Measurements from ENCODE around the gene SLC37A1.
"Not testable (repeated sequence)": the region's sequence is repeated elsewhere in the genome, so short reads cannot be mapped to it uniquely, and the experiment has no call there.

The SLC37A1 gene

GRCh38 chr21:42598159-42598735, 84.6 kb downstream of the SLC37A1 start:
- no peak for DNase-seq

GRCh38 chr21:42599486-42599885, 85.8 kb downstream of the SLC37A1 start:
- no peak for DNase-seq

GRCh38 chr21:42599962-42600361, 86.3 kb downstream of the SLC37A1 start:
- DNase-seq, result no peak

- no peak for DNase-seq
These were observed 88.0 kb downstream of the SLC37A1 start for GRCh38 chr21:42601656-42602055.

GRCh38 chr21:42607102-42607501, 93.5 kb downstream of the SLC37A1 start:
- no peak for DNase-seq

- DNase-seq, result no peak
These were observed 94.0 kb downstream of the SLC37A1 start for GRCh38 chr21:42607525-42608102.

- DNase-seq, result no peak
These were observed 94.8 kb downstream of the SLC37A1 start for GRCh38 chr21:42608446-42608845.

GRCh38 chr21:42609811-42610210, 96.2 kb downstream of the SLC37A1 start:
- DNase-seq, result no peak

- DNase-seq, result no peak
These were observed 98.2 kb downstream of the SLC37A1 start for GRCh38 chr21:42611852-42612251.

- DNase-seq, result no peak
These were observed 98.7 kb downstream of the SLC37A1 start for GRCh38 chr21:42612390-42612789.

- no peak for DNase-seq
These were observed 100.1 kb downstream of the SLC37A1 start for GRCh38 chr21:42613756-42614155.

- DNase-seq, result no peak
These were observed 100.7 kb downstream of the SLC37A1 start for GRCh38 chr21:42614396-42614795.

- DNase-seq, result no peak
These were observed 101.2 kb downstream of the SLC37A1 start for GRCh38 chr21:42614811-42615351.

GRCh38 chr21:42615377-42615776, 101.7 kb downstream of the SLC37A1 start:
- not testable (repeated sequence) for DNase-seq

GRCh38 chr21:42615924-42616323, 102.3 kb downstream of the SLC37A1 start:
- no peak for DNase-seq

- no peak for DNase-seq
These were observed 102.8 kb downstream of the SLC37A1 start for GRCh38 chr21:42616446-42616845.

- DNase-seq, result no peak
These were observed 103.3 kb downstream of the SLC37A1 start for GRCh38 chr21:42616941-42617340.

- no peak for DNase-seq
These were observed 103.8 kb downstream of the SLC37A1 start for GRCh38 chr21:42617486-42617885.

GRCh38 chr21:42618707-42619102, 105.1 kb downstream of the SLC37A1 start:
- DNase-seq, result no peak

- no peak for DNase-seq
These were observed 105.5 kb downstream of the SLC37A1 start for GRCh38 chr21:42619166-42619565.

- DNase-seq, result no peak
These were observed 106.2 kb downstream of the SLC37A1 start for GRCh38 chr21:42619841-42620240.

GRCh38 chr21:42621166-42621818, 107.6 kb downstream of the SLC37A1 start:
- no peak for DNase-seq

- DNase-seq, result no peak
These were observed 108.1 kb downstream of the SLC37A1 start for GRCh38 chr21:42621819-42622177.

GRCh38 chr21:42622284-42622683, 108.6 kb downstream of the SLC37A1 start:
- DNase-seq, result no peak
